Measurements from ENCODE around the gene GPR35. TPM values are rescaled to one million over a fixed set of nuclear protein-coding genes. Genes with fewer than 3 reads are reported as not detected.

Gene GPR35
- polyA plus RNA-seq, 1 of the 3 experiments (the other 2 are of a cell fraction): 1.2 TPM

DNA sequence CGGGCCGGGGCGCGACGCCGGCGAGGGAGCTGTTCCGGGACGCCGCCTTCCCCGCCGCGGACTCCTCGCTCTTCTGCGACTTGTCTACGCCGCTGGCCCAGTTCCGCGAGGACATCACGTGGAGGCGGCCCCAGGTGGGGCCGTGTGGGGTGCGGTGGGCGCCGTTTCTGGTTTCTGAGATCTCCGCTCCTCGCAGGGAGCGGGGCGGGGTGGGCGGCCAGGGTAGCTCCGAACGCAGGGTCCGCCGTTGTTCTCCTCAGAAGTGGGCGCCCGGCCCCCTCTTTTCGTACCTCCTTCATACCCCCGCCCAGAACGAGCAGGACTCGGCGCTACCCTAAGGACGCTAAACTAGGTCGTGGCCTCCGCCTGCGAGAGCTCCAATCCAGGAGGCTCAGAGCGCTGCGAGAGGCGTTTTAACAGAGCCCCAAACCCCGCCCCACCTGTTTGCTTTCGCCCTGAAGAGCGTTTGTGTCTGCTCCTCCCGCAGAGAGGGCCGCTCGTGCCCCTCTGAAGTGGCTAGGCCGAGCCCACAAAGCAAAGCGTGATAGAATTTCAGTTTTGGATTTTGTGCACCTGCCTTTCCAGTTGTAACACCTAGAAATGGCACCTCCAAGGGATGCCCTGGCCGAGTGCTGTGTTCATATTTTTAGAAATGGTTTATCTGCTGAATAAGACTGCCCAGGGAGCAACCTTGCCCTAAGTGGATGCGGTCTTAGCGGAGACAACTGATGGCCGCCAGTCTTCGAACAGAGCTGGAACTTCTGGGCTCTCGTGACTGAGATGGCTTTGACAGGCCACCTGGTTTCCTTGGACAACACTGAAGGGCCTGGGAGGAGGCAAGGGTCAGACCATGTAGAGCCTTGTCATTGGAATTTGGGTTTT lies 38.1 kb upstream of the GPR35 start:
- TF ChIP-seq, protein P1, sequence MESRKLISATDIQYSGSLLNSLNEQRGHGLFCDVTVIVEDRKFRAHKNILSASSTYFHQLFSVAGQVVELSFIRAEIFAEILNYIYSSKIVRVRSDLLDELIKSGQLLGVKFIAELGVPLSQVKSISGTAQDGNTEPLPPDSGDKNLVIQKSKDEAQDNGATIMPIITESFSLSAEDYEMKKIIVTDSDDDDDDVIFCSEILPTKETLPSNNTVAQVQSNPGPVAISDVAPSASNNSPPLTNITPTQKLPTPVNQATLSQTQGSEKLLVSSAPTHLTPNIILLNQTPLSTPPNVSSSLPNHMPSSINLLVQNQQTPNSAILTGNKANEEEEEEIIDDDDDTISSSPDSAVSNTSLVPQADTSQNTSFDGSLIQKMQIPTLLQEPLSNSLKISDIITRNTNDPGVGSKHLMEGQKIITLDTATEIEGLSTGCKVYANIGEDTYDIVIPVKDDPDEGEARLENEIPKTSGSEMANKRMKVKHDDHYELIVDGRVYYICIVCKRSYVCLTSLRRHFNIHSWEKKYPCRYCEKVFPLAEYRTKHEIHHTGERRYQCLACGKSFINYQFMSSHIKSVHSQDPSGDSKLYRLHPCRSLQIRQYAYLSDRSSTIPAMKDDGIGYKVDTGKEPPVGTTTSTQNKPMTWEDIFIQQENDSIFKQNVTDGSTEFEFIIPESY (IDR thresholded peaks at IDR 0.05; ENCODE audit: borderline replicate concordance, low read depth): no peak
- no peak for TF ChIP-seq RCOR1 (IDR thresholded peaks at IDR 0.05; ENCODE audit: low read length)
- TF ChIP-seq, protein P2, sequence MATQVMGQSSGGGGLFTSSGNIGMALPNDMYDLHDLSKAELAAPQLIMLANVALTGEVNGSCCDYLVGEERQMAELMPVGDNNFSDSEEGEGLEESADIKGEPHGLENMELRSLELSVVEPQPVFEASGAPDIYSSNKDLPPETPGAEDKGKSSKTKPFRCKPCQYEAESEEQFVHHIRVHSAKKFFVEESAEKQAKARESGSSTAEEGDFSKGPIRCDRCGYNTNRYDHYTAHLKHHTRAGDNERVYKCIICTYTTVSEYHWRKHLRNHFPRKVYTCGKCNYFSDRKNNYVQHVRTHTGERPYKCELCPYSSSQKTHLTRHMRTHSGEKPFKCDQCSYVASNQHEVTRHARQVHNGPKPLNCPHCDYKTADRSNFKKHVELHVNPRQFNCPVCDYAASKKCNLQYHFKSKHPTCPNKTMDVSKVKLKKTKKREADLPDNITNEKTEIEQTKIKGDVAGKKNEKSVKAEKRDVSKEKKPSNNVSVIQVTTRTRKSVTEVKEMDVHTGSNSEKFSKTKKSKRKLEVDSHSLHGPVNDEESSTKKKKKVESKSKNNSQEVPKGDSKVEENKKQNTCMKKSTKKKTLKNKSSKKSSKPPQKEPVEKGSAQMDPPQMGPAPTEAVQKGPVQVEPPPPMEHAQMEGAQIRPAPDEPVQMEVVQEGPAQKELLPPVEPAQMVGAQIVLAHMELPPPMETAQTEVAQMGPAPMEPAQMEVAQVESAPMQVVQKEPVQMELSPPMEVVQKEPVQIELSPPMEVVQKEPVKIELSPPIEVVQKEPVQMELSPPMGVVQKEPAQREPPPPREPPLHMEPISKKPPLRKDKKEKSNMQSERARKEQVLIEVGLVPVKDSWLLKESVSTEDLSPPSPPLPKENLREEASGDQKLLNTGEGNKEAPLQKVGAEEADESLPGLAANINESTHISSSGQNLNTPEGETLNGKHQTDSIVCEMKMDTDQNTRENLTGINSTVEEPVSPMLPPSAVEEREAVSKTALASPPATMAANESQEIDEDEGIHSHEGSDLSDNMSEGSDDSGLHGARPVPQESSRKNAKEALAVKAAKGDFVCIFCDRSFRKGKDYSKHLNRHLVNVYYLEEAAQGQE (IDR thresholded peaks at IDR 0.05; ENCODE audit: low read depth, low read length): no peak
- no peak for TF ChIP-seq RXRA (IDR thresholded peaks at IDR 0.05; ENCODE audit: borderline replicate concordance, low read depth)
- TF ChIP-seq SIN3A (IDR thresholded peaks at IDR 0.05; ENCODE audit: borderline replicate concordance, low read depth, low read length): no peak
- TF ChIP-seq GATA2 (CRISPR knock-in tag; IDR thresholded peaks at IDR 0.05): no peak
- Histone ChIP-seq H3K4me1 (ENCODE audit: control insufficient read depth in 1 of 2, insufficient read depth in 2 of 2, low read depth in 1 of 2, low read length in 1 of 2) (peaks cover 17 to 28% of the 10 kb centered on the region in 2 experiments; a peak in 3 of 4 replicates), H3K27ac (ENCODE audit: low read depth in 2 of 2, low read length in 1 of 2) (peak overlapping the region in 1 of 2 experiments; percentile 53; a peak in 1 of 4 replicates), H3K4me3 (ENCODE audit: low read depth in 2 of 2, low read length in 1 of 2) (peak overlapping the region; percentile 96 to 100), H3K9ac (peak overlapping the region; percentile 93), H3K79me2 (ENCODE audit: insufficient read depth) (peaks cover 85% of the 10 kb centered on the region), H3K4me2 (peak overlapping the region; percentile 95), H3K9me3 (no peaks in the 10 kb centered on the region), H3K36me3 (replicated peaks in 1 of 2; ENCODE audit: control insufficient read depth in 1 of 2, insufficient read depth in 2 of 2, low read length in 1 of 2) (peaks cover 5 to 31% of the 10 kb centered on the region in 2 experiments), H3F3A (replicated peaks; ENCODE audit: insufficient read depth) (no peaks in the 10 kb centered on the region), H4K20me1 (ENCODE audit: insufficient read depth) (peaks cover 24% of the 10 kb centered on the region), H2AFZ (ENCODE audit: low read depth) (peak overlapping the region; percentile 41; the same call in 1 of the 2 replicates), H3K27me3 (ENCODE audit: insufficient read depth) (no peaks in the 10 kb centered on the region), H3K9me2 (no peaks in the 10 kb centered on the region)
- POLR2A ChIA-PET: interaction anchor here (0.6 to 3.2 kb wide), 6 partner anchors 11 to 254 kb away, joined by 3 to 25 read pairs (median 12); partner anchors contain the start of genes DUSP28 and RNPEPL1
- peak; percentile 65 for DNase-seq
- 11% methylated on average over 20 of the region's 62 CpGs for WGBS (ENCODE audit: low lambda C conversion rate)
- CTCF ChIA-PET: interaction anchor here (0.6 to 5.7 kb wide), 7 partner anchors 13 to 253 kb away, joined by 3 to 31 read pairs (median 4); no protein-coding TSS in a partner anchor

All from SK-N-SH (cell line).